Breast epithelium (tissue), 3 donors: Measurements from ENCODE around the gene TRIM25.

Experiments
- CTCF ChIP-seq, 3 donors: fragments of 450-650 bp; IDR thresholded peaks; one replicate each; pipeline ENCODE4 v1.5.1; 2016 to 2017; ENCODE audit warnings: antibody characterized with exemption in 3 of 3, mild to moderate bottlenecking in 3 of 3, moderate library complexity in 3 of 3
- POLR2A ChIP-seq: fragments of 450-650 bp; IDR thresholded peaks from one replicate; pipeline ENCODE4 v1.6.1; 2016; ENCODE audit warnings: antibody characterized with exemption, mild to moderate bottlenecking, moderate library complexity

- no peak for TF ChIP-seq CTCF (IDR thresholded peaks at IDR 0.05)
- no peak for TF ChIP-seq POLR2A
These were observed 66.7 kb downstream of the TRIM25 start for GRCh38 chr17:56847106-56847505.
